Fibroblast of the aortic adventitia (primary cell): ENCODE measurements around the gene NBR1. TPM values are rescaled to one million over a fixed set of nuclear protein-coding genes. Genes with fewer than 3 reads are reported as not detected.
"Not testable (repeated sequence)": the region's sequence is repeated elsewhere in the genome, so short reads cannot be mapped to it uniquely, and the experiment has no call there.

Experiments used
- DNase-seq: peaks from one replicate; pipeline ENCODE4 v3.0.0-alpha.2; 2010; ENCODE audit warnings: low read depth
- H3K4me3 ChIP-seq: 2 replicates; pipeline ENCODE4 v1.5.1; 2011; ENCODE audit warnings: low read depth, mild to moderate bottlenecking, control low read depth, low read length, moderate library complexity
- CTCF ChIP-seq: IDR thresholded peaks from 2 replicates; pipeline ENCODE4 v1.5.1; 2011; ENCODE audit warnings: mild to moderate bottlenecking, low read length, control low read depth, inconsistent platforms; ENCODE audit not compliant: insufficient read depth
- total RNA-seq: library from RNA; depleted of rRNA; stranded (reverse); fragments of >200 nt; gene quantifications from 2 replicates; pipeline ENCODE4 v1.2.3, GENCODE V29; 2012; ENCODE audit warnings: low replicate concordance

NBR1 gene
- total RNA-seq = 63.2 and 111 TPM in 2 replicates

GRCh38 chr17:43170766-43171585, at the start of gene NBR1:
NBR1 (plus strand) TSS chr17:43171214; CDS start chr17:43175800, 4,586 bp downstream.
- DNase-seq = peak; percentile 98
- H3K4me3 ChIP-seq = peak within 1 kb of the TSS; percentile 87
- TF ChIP-seq CTCF = no peak

- peak within 1 kb of the TSS; percentile 90 for H3K4me3 ChIP-seq
- no peak for TF ChIP-seq CTCF
- DNase-seq = peak; percentile 99
Observed at GRCh38 chr17:43125133-43125966, 45.7 kb upstream of the NBR1 start, which contains the start of gene BRCA1. BRCA1 (minus strand) TSS chr17:43125364; CDS start chr17:43124096, 1,268 bp downstream.

GRCh38 chr17:43125967-43126910, 44.8 kb upstream of the NBR1 start:
- H3K4me3 ChIP-seq = peak overlapping the region; percentile 90
- TF ChIP-seq CTCF = no peak
- peak; percentile 7 for DNase-seq

GRCh38 chr17:43126911-43127290, 44.1 kb upstream of the NBR1 start:
- H3K4me3 ChIP-seq = no peak overlapping the region
- no peak for DNase-seq
- no peak for TF ChIP-seq CTCF

- not testable (repeated sequence) for H3K4me3 ChIP-seq, DNase-seq
Observed at GRCh38 chr17:43127333-43127876, 43.6 kb upstream of the NBR1 start.

GRCh38 chr17:43129671-43130010, 41.4 kb upstream of the NBR1 start:
- no peak for TF ChIP-seq CTCF
- H3K4me3 ChIP-seq = no peak overlapping the region
- no peak for DNase-seq
